HG02623 (cell line): Measurements from ENCODE around the gene SLC12A2.

Experiments used
- ATAC-seq: cut with Tn5 transposase; IDR thresholded peaks from one replicate; pipeline ENCODE4 v1.9.1; 2021; ENCODE audit warnings: moderate library complexity; ENCODE audit not compliant: unreplicated experiment

SLC12A2 gene

GRCh38 chr5:128097224-128097623, 13.7 kb downstream of the SLC12A2 start:
- ATAC-seq, result no peak

- no peak for ATAC-seq
Measured at GRCh38 chr5:128097781-128098180, 14.2 kb downstream of the SLC12A2 start.

GRCh38 chr5:128099944-128100343, 16.4 kb downstream of the SLC12A2 start:
- no peak for ATAC-seq

GRCh38 chr5:128100860-128101557, 17.4 kb downstream of the SLC12A2 start:
- no peak for ATAC-seq

- no peak for ATAC-seq
Measured at GRCh38 chr5:128101676-128102075, 18.1 kb downstream of the SLC12A2 start.

GRCh38 chr5:128105203-128105602, 21.6 kb downstream of the SLC12A2 start:
- no peak for ATAC-seq

GRCh38 chr5:128109138-128109537, 25.6 kb downstream of the SLC12A2 start:
- ATAC-seq, result no peak

- ATAC-seq, result no peak
Measured at GRCh38 chr5:128109766-128110165, 26.2 kb downstream of the SLC12A2 start.

GRCh38 chr5:128111818-128112448, 28.4 kb downstream of the SLC12A2 start:
- ATAC-seq, result no peak

- no peak for ATAC-seq
Measured at GRCh38 chr5:128116445-128116844, 32.9 kb downstream of the SLC12A2 start.

- ATAC-seq, result no peak
Measured at GRCh38 chr5:128118214-128118613, 34.6 kb downstream of the SLC12A2 start.

- ATAC-seq, result no peak
Measured at GRCh38 chr5:128121651-128122050, 38.1 kb downstream of the SLC12A2 start.

GRCh38 chr5:128123936-128124335, 40.4 kb downstream of the SLC12A2 start:
- ATAC-seq, result no peak

- no peak for ATAC-seq
Measured at GRCh38 chr5:128126241-128126640, 42.7 kb downstream of the SLC12A2 start.

GRCh38 chr5:128132499-128132898, 48.9 kb downstream of the SLC12A2 start:
- no peak for ATAC-seq

GRCh38 chr5:128135286-128135685, 51.7 kb downstream of the SLC12A2 start:
- no peak for ATAC-seq

GRCh38 chr5:128143911-128144310, 60.3 kb downstream of the SLC12A2 start:
- no peak for ATAC-seq

GRCh38 chr5:128144491-128144890, 60.9 kb downstream of the SLC12A2 start:
- ATAC-seq, result no peak

GRCh38 chr5:128146671-128147070, 63.1 kb downstream of the SLC12A2 start:
- ATAC-seq, result no peak

GRCh38 chr5:128154943-128155342, 71.4 kb downstream of the SLC12A2 start:
- ATAC-seq, result no peak

- ATAC-seq, result no peak
Measured at GRCh38 chr5:128155776-128156175, 72.2 kb downstream of the SLC12A2 start.

GRCh38 chr5:128156521-128156920, 73.0 kb downstream of the SLC12A2 start:
- no peak for ATAC-seq

GRCh38 chr5:128158342-128158741, 74.8 kb downstream of the SLC12A2 start:
- no peak for ATAC-seq
